Activated CD8-positive, alpha-beta memory T cell treated with anti-CD3 and anti-CD28 coated beads for 4 hours (primary cell): ENCODE results near the gene CDK13.
"Not testable (repeated sequence)": the region's sequence is repeated elsewhere in the genome, so short reads cannot be mapped to it uniquely, and the experiment has no call there.

Source experiments
- DNase-seq, 2 donors: peaks; one replicate each; pipeline ENCODE4 v3.0.0-alpha.2; 2020; ENCODE audit warnings: low read depth in 2 of 2

The CDK13 gene

GRCh38 chr7:40147371-40148246, 197.6 kb downstream of the CDK13 start:
- DNase-seq, result no peak

- DNase-seq, result not testable (repeated sequence)
Measured at GRCh38 chr7:40148247-40148580, 198.2 kb downstream of the CDK13 start.

- DNase-seq, result no peak
Measured at GRCh38 chr7:40148671-40149070, 198.6 kb downstream of the CDK13 start.
